D341Med (cell line): Measurements from ENCODE around the gene ZNF544.
"Not testable (repeated sequence)": the region's sequence is repeated elsewhere in the genome, so short reads cannot be mapped to it uniquely, and the experiment has no call there.

Source experiments
- DNase-seq: peaks from one replicate; pipeline ENCODE4 v3.0.0; 2012; ENCODE audit warnings: low spot score

ZNF544 gene

GRCh38 chr19:58305065-58305931 is 76.6 kb downstream of the ZNF544 start, which contains the start of gene ERVK3-1:
TSS of gene ERVK3-1 (plus strand) at chr19:58305377. CDS start at chr19:58312169, 6,792 bp downstream.
- DNase-seq = peak; percentile 96

GRCh38 chr19:58305932-58306323 is 77.2 kb downstream of the ZNF544 start:
- no peak for DNase-seq

GRCh38 chr19:58307736-58308135 is 79.0 kb downstream of the ZNF544 start:
- no peak for DNase-seq

GRCh38 chr19:58310685-58311084 is 82.0 kb downstream of the ZNF544 start:
- DNase-seq = not testable (repeated sequence)

- DNase-seq = no peak
Measured at GRCh38 chr19:58311345-58311865, 82.7 kb downstream of the ZNF544 start.
